HepG2 (cell line): ENCODE results near the gene MIR17HG. TPM values are rescaled to one million over a fixed set of nuclear protein-coding genes. Genes with fewer than 3 reads are reported as not detected.

Source experiments
- ATAC-seq: fragments of 200-7000 bp; cut with Tn5 transposase; 3 replicates; pipeline ENCODE4 v1.9.1; 2020; ENCODE audit warnings: mild to moderate bottlenecking, moderate library complexity
- BruUV-seq: library from RNA; stranded (reverse); fragments of 400-500 nt; replicated peaks from 2 replicates; lab custom pipeline; 2021; lab: Mats Ljungman, UMichigan
- CTCF ChIA-PET: fragments of 300-600 bp; formaldehyde crosslinking; extraction: SDS; loops from one replicate; lab custom pipeline; 2021; ENCODE audit warnings: low total read pairs, inconsistent platforms, low intra/inter-chr PET ratio; lab: Yijun Ruan, JAX
- POLR2A ChIA-PET: fragments of 350-600 bp; sonication (Branson Sonifier 250); formaldehyde crosslinking; loops from one replicate; lab custom pipeline; 2020; ENCODE audit warnings: antibody characterized with exemption, inconsistent platforms; lab: Yijun Ruan, JAX
- DNase-seq: peaks from one replicate; pipeline ENCODE4 v3.0.0-alpha.2; 2015; ENCODE audit warnings: low spot score
- FAIRE-seq: peaks from 3 replicates; lab custom pipeline; 2011; peaks lifted over from hg19 to GRCh38; lab: Jason Lieb, UNC
- H2AFZ ChIP-seq: one replicate; pipeline ENCODE4 v1.6.1; 2011; ENCODE audit warnings: low read length, inconsistent platforms
- H3K27ac ChIP-seq: fragments of 300-600 bp; 3 replicates; pipeline ENCODE4 v1.8.0; 2011; ENCODE audit warnings: mixed run types, mild to moderate bottlenecking, mixed read lengths, low read length, inconsistent platforms; ENCODE audit not compliant: insufficient read depth; ENCODE audit errors: extremely low read length
- H3K27me3 ChIP-seq, 2 experiments: fragments of 200-600 bp in 1 of 2; 2 replicates in 1 of 2; 3 replicates in 1 of 2; pipeline versions ENCODE4 v1.6.0 to v1.8.0; 2011; ENCODE audit warnings: low read length in 2 of 2, mild to moderate bottlenecking in 2 of 2, moderate library complexity in 2 of 2, inconsistent platforms in 1 of 2; ENCODE audit not compliant: insufficient read depth in 2 of 2, control insufficient read depth in 1 of 2
- H3K36me3 ChIP-seq, 2 experiments: fragments of 200-600 bp in 1 of 2; replicated peaks in 1 of 2; 2 replicates in 1 of 2; 3 replicates in 1 of 2; pipeline versions ENCODE4 v1.5.1 to v1.8.0; 2011; ENCODE audit warnings: low read length in 2 of 2, inconsistent platforms in 1 of 2; ENCODE audit not compliant: insufficient read depth in 2 of 2, control insufficient read depth in 1 of 2
- H3K4me1 ChIP-seq: 2 replicates; pipeline ENCODE4 v1.5.1; 2012; ENCODE audit warnings: low read length, inconsistent platforms; ENCODE audit not compliant: insufficient read depth
- H3K4me2 ChIP-seq: 2 replicates; pipeline ENCODE4 v1.6.0; 2011; ENCODE audit warnings: low read depth, low read length, inconsistent platforms
- H3K4me3 ChIP-seq, 3 experiments: fragments of 200-600 bp in 1 of 3; sonication (generic), shearing (Covaris generic) in 1 of 3; replicated peaks in 1 of 3; 2 replicates each; pipeline ENCODE4 v1.5.1; 2011 to 2016; ENCODE audit warnings: low read length in 3 of 3, inconsistent platforms in 2 of 3, low read depth in 2 of 3, mild to moderate bottlenecking in 2 of 3, control low read depth in 1 of 3, mixed read lengths in 1 of 3; ENCODE audit not compliant: insufficient read depth in 1 of 3
- H3K79me2 ChIP-seq: one replicate; pipeline ENCODE4 v1.6.1; 2011; ENCODE audit warnings: low read length, inconsistent platforms; ENCODE audit not compliant: insufficient read depth
- H3K9ac ChIP-seq: 2 replicates; pipeline ENCODE4 v1.6.0; 2011; ENCODE audit warnings: mild to moderate bottlenecking, low read depth, low read length, inconsistent platforms; ENCODE audit not compliant: insufficient read depth
- H3K9me3 ChIP-seq: 2 replicates; pipeline ENCODE4 v1.5.1; 2012; ENCODE audit warnings: mild to moderate bottlenecking, low read length
- H4K20me1 ChIP-seq: 2 replicates; pipeline ENCODE4 v1.6.0; 2011; ENCODE audit warnings: inconsistent platforms, mild to moderate bottlenecking, low read length, moderate library complexity; ENCODE audit not compliant: insufficient read depth
- ARHGAP35 ChIP-seq: sonication (generic); formaldehyde crosslinking; IDR thresholded peaks from 2 replicates; pipeline ENCODE4 v1.9.0; 2022; ENCODE audit warnings: mild to moderate bottlenecking, inconsistent platforms, moderate library complexity, missing genetic modification reagents, borderline replicate concordance
- ARNT ChIP-seq: fragments of 450-650 bp; IDR thresholded peaks from 2 replicates; pipeline ENCODE4 v1.6.1; 2017
- ARNTL ChIP-seq: sonication (generic); formaldehyde crosslinking; IDR thresholded peaks from 2 replicates; pipeline ENCODE4 v1.4.0; 2020; ENCODE audit warnings: mild to moderate bottlenecking, missing genetic modification reagents
- GTF2F1 ChIP-seq: fragments of 150-350 bp; IDR thresholded peaks from 2 replicates; pipeline ENCODE4 v1.6.1; 2014; ENCODE audit warnings: low read length
- KDM1A ChIP-seq: IDR thresholded peaks from 2 replicates; pipeline ENCODE4 v1.6.1; 2016; ENCODE audit warnings: missing compliant biosample characterization
- RNF2 ChIP-seq: fragments of 450-650 bp; conservative IDR thresholded peaks from 2 replicates; pipeline ENCODE4 v1.6.1; 2016; ENCODE audit warnings: low read depth
- TCF7 ChIP-seq: sonication (generic); IDR thresholded peaks from 2 replicates; pipeline ENCODE4 v1.6.1; 2016; ENCODE audit warnings: antibody characterized with exemption, low read depth
- ZNF251 ChIP-seq: sonication (generic); formaldehyde crosslinking; IDR thresholded peaks from 2 replicates; pipeline ENCODE4 v1.9.0; 2021; ENCODE audit warnings: mild to moderate bottlenecking, missing genetic modification reagents
- ZNF30 ChIP-seq: sonication (generic); formaldehyde crosslinking; IDR thresholded peaks from 2 replicates; pipeline ENCODE4 v1.5.0; 2020; ENCODE audit warnings: mild to moderate bottlenecking, missing genetic modification reagents
- ZNF652 ChIP-seq: IDR thresholded peaks from 2 replicates; pipeline ENCODE4 v1.6.1; 2016; ENCODE audit warnings: low read depth, borderline replicate concordance
- WGBS: methylation state at CpG from one replicate; pipeline ENCODE4 v1.1.6; 2017; ENCODE audit warnings: low lambda C conversion rate; 5-methylcytosine and 5-hydroxymethylcytosine counted together
- in situ Hi-C: cut with HindIII; loops from 2 replicates; pipeline ENCODE4 v1.10.0; 2017; ENCODE audit warnings: low pct_unique_long_range_greater_than_20kb; ENCODE audit not compliant: extremely low pct_ligation_motif_present
- intact Hi-C: fragments of 100-400 bp; cut with micrococcal nuclease; formaldehyde crosslinking; loops from one replicate; pipeline ENCODE4 v1.10.0; 2022; ENCODE audit not compliant: unreplicated experiment
- polyA plus RNA-seq, 8 experiments: library from polyadenylated mRNA; depleted of rRNA in 3 of 8; stranded (reverse) in 7 of 8; unstranded in 1 of 8; fragments of >200 nt; fragmentation: Illumina TruSeq in 4 of 8; extraction: Trizol in 4 of 8; gene quantifications; 2 replicates each; pipeline versions ENCODE4 v1.2.1 to v1.2.3, GENCODE V29; 2011 to 2016; ENCODE audit warnings: low read depth in 4 of 8, missing spikeins in 1 of 8, mixed read lengths in 1 of 8; ENCODE audit not compliant: insufficient read depth in 1 of 8
- total RNA-seq, 5 experiments: library from RNA; depleted of rRNA; stranded (reverse); fragments of >200 nt; fragmentation: Illumina TruSeq; extraction: Trizol; gene quantifications; 2 replicates each; pipeline ENCODE4 v1.2.3, GENCODE V29; 2016; ENCODE audit warnings: low read depth in 1 of 5
- TF ChIP-seq, protein P1 (sequence below): IDR thresholded peaks from 2 replicates; pipeline ENCODE4 v1.6.1; 2016; ENCODE audit warnings: low read depth, missing genetic modification reagents, missing compliant biosample characterization
- TF ChIP-seq, protein P2 (sequence below): sonication (generic); formaldehyde crosslinking; IDR thresholded peaks from 2 replicates; pipeline ENCODE4 v1.5.1; 2020; ENCODE audit warnings: mild to moderate bottlenecking, missing genetic modification reagents, moderate library complexity

Gene MIR17HG
- total and polyA plus RNA-seq, 2 of the 13 experiments (the other 11 are each of a cell fraction or from before 2014, with no cell fraction given): 2.5 to 12.3 TPM

DNA sequence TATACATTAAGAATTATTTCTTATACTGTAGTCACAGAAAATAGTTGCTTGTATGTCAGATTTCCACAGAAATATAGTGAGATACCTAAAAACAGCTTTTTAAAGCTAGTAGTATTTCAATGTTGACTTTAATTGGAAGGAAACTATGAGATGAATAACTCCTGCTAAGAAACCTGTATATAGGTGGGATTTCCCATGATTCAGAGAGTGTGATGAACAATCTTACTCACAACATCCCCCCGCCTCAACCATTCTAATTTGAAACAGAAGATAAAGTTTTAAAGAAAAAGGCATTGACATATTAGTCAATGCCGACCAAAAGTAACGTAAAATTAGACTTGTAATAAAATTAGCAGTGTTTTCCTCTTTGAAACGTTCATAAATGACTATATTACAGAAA, 1.4 kb upstream of the MIR17HG start:
- TF ChIP-seq, protein P1, sequence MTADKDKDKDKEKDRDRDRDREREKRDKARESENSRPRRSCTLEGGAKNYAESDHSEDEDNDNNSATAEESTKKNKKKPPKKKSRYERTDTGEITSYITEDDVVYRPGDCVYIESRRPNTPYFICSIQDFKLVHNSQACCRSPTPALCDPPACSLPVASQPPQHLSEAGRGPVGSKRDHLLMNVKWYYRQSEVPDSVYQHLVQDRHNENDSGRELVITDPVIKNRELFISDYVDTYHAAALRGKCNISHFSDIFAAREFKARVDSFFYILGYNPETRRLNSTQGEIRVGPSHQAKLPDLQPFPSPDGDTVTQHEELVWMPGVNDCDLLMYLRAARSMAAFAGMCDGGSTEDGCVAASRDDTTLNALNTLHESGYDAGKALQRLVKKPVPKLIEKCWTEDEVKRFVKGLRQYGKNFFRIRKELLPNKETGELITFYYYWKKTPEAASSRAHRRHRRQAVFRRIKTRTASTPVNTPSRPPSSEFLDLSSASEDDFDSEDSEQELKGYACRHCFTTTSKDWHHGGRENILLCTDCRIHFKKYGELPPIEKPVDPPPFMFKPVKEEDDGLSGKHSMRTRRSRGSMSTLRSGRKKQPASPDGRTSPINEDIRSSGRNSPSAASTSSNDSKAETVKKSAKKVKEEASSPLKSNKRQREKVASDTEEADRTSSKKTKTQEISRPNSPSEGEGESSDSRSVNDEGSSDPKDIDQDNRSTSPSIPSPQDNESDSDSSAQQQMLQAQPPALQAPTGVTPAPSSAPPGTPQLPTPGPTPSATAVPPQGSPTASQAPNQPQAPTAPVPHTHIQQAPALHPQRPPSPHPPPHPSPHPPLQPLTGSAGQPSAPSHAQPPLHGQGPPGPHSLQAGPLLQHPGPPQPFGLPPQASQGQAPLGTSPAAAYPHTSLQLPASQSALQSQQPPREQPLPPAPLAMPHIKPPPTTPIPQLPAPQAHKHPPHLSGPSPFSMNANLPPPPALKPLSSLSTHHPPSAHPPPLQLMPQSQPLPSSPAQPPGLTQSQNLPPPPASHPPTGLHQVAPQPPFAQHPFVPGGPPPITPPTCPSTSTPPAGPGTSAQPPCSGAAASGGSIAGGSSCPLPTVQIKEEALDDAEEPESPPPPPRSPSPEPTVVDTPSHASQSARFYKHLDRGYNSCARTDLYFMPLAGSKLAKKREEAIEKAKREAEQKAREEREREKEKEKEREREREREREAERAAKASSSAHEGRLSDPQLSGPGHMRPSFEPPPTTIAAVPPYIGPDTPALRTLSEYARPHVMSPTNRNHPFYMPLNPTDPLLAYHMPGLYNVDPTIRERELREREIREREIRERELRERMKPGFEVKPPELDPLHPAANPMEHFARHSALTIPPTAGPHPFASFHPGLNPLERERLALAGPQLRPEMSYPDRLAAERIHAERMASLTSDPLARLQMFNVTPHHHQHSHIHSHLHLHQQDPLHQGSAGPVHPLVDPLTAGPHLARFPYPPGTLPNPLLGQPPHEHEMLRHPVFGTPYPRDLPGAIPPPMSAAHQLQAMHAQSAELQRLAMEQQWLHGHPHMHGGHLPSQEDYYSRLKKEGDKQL (CRISPR knock-in tag): no peak
- TF ChIP-seq, protein P2, sequence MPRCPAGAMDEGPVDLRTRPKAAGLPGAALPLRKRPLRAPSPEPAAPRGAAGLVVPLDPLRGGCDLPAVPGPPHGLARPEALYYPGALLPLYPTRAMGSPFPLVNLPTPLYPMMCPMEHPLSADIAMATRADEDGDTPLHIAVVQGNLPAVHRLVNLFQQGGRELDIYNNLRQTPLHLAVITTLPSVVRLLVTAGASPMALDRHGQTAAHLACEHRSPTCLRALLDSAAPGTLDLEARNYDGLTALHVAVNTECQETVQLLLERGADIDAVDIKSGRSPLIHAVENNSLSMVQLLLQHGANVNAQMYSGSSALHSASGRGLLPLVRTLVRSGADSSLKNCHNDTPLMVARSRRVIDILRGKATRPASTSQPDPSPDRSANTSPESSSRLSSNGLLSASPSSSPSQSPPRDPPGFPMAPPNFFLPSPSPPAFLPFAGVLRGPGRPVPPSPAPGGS: no peak
- TF ChIP-seq RNF2 (no peak), ARNT (no peak), ZNF652 (CRISPR knock-in tag) (no peak), ARNTL (no peak), TCF7 (no peak), KDM1A (CRISPR knock-in tag) (no peak), ZNF30 (no peak), ARHGAP35 (CRISPR knock-in tag) (no peak), GTF2F1 (no peak), ZNF251 (CRISPR knock-in tag) (no peak)
- ChIA-PET CTCF (no interaction called here), POLR2A (interaction anchor here (1.2 kb wide), 1 partner anchor 14 kb away, joined by 5 read pairs; no protein-coding TSS in a partner anchor)
- peaks cover 0 to 16% of the 10 kb centered on the region in 2 experiments; a peak in 4 of 5 replicates for H3K27me3 ChIP-seq
- 41% methylated on average over 4 of the region's 4 CpGs for WGBS
- ATAC-seq (no peak), DNase-seq (no peak), FAIRE-seq (no peak)
- H3K9me3 ChIP-seq: no peaks in the 10 kb centered on the region
- in situ Hi-C loops (no loop called here), intact Hi-C loops (no loop called here)
- H4K20me1 ChIP-seq: peaks cover 22% of the 10 kb centered on the region
- no peak overlapping the region for H3K27ac ChIP-seq
- H3K4me1 ChIP-seq: peaks cover 22% of the 10 kb centered on the region
- no peak overlapping the region for H2AFZ ChIP-seq
- peaks cover 26% of the 10 kb centered on the region for H3K79me2 ChIP-seq
- no TSS peak for BruUV-seq
- H3K36me3 ChIP-seq: peaks cover 4 to 17% of the 10 kb centered on the region in 2 experiments; a peak in 4 of 5 replicates
- H3K4me3 ChIP-seq: no peak overlapping the region
- H3K4me2 ChIP-seq: no peak overlapping the region
- H3K9ac ChIP-seq: no peak overlapping the region
